ENCODE results near the gene SEPTIN5. TPM values are rescaled to one million over a fixed set of nuclear protein-coding genes. Genes with fewer than 3 reads are reported as not detected.

SEPTIN5 gene
- total and polyA plus RNA-seq, 9 of the 15 experiments (the other 6 are each of a cell fraction or from before 2014, with no cell fraction given): 0.03 to 195 (median 119) TPM

DNA sequence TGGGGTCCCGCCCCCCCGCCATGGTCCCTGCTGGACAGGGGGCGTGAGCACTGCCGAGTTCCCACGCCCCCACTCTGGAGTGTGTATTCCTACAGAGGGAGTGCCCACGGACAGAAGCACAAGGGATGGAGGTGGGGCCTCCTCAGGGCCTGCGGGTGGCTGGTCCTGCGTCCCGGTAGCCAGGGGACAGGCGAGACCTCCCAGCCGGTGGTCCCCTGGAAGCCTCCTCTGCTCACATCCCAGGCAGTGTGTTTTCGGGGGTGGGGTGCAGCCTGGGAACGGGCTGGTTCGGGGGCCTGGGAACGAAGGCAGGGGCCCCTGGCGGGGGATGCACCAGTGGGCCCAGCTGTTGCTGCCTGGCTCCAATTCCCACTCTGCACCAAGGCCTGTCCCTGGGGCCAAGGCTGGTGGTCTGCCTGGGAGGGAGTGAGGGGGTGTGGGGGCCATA is 25.2 kb downstream of the SEPTIN5 start:
- no peak overlapping the region for H2AFZ ChIP-seq (ENCODE audit: low read depth, low read length)
- no peaks in the 10 kb centered on the region for H3K36me3 ChIP-seq (ENCODE audit: control insufficient read depth, insufficient read depth, low read length)
- peaks cover 0 to 75% of the 10 kb centered on the region in 2 experiments; a peak in 2 of 5 replicates for H3K4me1 ChIP-seq (replicated peaks in 1 of 2; ENCODE audit: control insufficient read depth in 2 of 2, insufficient read depth in 2 of 2, low read length in 2 of 2)
- no TSS peak for BruUV-seq (replicated peaks)
- H3K4me3 ChIP-seq: no peak overlapping the region
- peak in 1 of 4 experiments; percentile 60 for DNase-seq (ENCODE audit: extremely low read depth in 1 of 4, low spot score in 3 of 4)
- 11% methylated on average over 16 of the region's 16 CpGs for WGBS (ENCODE audit: insufficient coverage, low coverage, missing lambda C conversion rate)
- no peak for FAIRE-seq
- ChIA-PET POLR2A (interaction anchor here (0.6 to 3.8 kb wide), 5 partner anchors 8 to 161 kb away, joined by 3 to 30 read pairs (median 3); no protein-coding TSS in a partner anchor), CTCF (ENCODE audit: low intra/inter-chr PET ratio) (interaction anchor here (0.7 kb wide), 1 partner anchor 175 kb away, joined by 4 read pairs; no protein-coding TSS in a partner anchor)
- no peak overlapping the region for H3K27ac ChIP-seq (ENCODE audit: extremely low read depth, low read depth, low read length)
- H3K9me3 ChIP-seq (replicated peaks; ENCODE audit: control insufficient read depth, insufficient read depth, low read depth, low read length): no peaks in the 10 kb centered on the region
- in situ Hi-C loops (cut with MboI) (no loop called here), intact Hi-C loops (cut with micrococcal nuclease) (no loop called here)
- H4K20me1 ChIP-seq (replicated peaks; ENCODE audit: control insufficient read depth, insufficient read depth, low read length): peaks cover 32% of the 10 kb centered on the region
- H3K79me2 ChIP-seq (ENCODE audit: control insufficient read depth, insufficient read depth, low read length): no peaks in the 10 kb centered on the region
- peak overlapping the region in 1 of 2 experiments; percentile 21; a peak in 2 of 4 replicates for H3K9ac ChIP-seq (ENCODE audit: insufficient read depth in 1 of 2, low read depth in 2 of 2, low read length in 2 of 2)
- no peak for ATAC-seq
- no peaks in the 10 kb centered on the region for H3K9me1 ChIP-seq (ENCODE audit: control insufficient read depth, insufficient read depth, low read length)
- H3K4me2 ChIP-seq (ENCODE audit: insufficient read depth, low read length): no peak overlapping the region
- peaks cover 0 to 66% of the 10 kb centered on the region in 2 experiments; a peak in 3 of 5 replicates for H3K27me3 ChIP-seq (ENCODE audit: control insufficient read depth in 2 of 2, insufficient read depth in 2 of 2, low read length in 2 of 2)
- no peak for TF ChIP-seq ETS2 (tag; IDR thresholded peaks at IDR 0.05; ENCODE audit: borderline replicate concordance, poor library complexity, severe bottlenecking)
- TF ChIP-seq RBFOX2 (IDR thresholded peaks at IDR 0.05; ENCODE audit: low read depth, low read length): peak; percentile 2; the same call in 1 of the 2 replicates
- no peak for TF ChIP-seq ZC3H11A (IDR thresholded peaks at IDR 0.05; ENCODE audit: low read depth, low read length)
- TF ChIP-seq KLF10 (CRISPR knock-in tag; IDR thresholded peaks at IDR 0.05): no peak
- no peak for TF ChIP-seq ZNF695 (CRISPR knock-in tag; IDR thresholded peaks at IDR 0.05)
- no peak for TF ChIP-seq KLF1 (tag; IDR thresholded peaks at IDR 0.05)
- TF ChIP-seq SAFB (IDR thresholded peaks at IDR 0.05; ENCODE audit: borderline replicate concordance, low read depth, low read length): 0 out of 2 replicates have a peak, but pooled peaks have one; percentile 67
- TF ChIP-seq MCM2 (IDR thresholded peaks at IDR 0.05; ENCODE audit: low read depth): no peak
- TF ChIP-seq EGR1 (conservative IDR thresholded peaks at IDR 0.05): peak; percentile 62
- no peak for TF ChIP-seq MEIS2 (IDR thresholded peaks at IDR 0.05; ENCODE audit: partially characterized antibody)
- TF ChIP-seq, protein P1, sequence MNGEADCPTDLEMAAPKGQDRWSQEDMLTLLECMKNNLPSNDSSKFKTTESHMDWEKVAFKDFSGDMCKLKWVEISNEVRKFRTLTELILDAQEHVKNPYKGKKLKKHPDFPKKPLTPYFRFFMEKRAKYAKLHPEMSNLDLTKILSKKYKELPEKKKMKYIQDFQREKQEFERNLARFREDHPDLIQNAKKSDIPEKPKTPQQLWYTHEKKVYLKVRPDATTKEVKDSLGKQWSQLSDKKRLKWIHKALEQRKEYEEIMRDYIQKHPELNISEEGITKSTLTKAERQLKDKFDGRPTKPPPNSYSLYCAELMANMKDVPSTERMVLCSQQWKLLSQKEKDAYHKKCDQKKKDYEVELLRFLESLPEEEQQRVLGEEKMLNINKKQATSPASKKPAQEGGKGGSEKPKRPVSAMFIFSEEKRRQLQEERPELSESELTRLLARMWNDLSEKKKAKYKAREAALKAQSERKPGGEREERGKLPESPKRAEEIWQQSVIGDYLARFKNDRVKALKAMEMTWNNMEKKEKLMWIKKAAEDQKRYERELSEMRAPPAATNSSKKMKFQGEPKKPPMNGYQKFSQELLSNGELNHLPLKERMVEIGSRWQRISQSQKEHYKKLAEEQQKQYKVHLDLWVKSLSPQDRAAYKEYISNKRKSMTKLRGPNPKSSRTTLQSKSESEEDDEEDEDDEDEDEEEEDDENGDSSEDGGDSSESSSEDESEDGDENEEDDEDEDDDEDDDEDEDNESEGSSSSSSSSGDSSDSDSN (IDR thresholded peaks at IDR 0.05; ENCODE audit: borderline replicate concordance in 1 of 2, low read depth in 2 of 2, low read length in 2 of 2): no peak
- TF ChIP-seq, protein P2, sequence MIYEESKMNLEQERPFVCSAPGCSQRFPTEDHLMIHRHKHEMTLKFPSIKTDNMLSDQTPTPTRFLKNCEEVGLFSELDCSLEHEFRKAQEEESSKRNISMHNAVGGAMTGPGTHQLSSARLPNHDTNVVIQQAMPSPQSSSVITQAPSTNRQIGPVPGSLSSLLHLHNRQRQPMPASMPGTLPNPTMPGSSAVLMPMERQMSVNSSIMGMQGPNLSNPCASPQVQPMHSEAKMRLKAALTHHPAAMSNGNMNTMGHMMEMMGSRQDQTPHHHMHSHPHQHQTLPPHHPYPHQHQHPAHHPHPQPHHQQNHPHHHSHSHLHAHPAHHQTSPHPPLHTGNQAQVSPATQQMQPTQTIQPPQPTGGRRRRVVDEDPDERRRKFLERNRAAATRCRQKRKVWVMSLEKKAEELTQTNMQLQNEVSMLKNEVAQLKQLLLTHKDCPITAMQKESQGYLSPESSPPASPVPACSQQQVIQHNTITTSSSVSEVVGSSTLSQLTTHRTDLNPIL (CRISPR knock-in tag; IDR thresholded peaks at IDR 0.05): no peak
- no peak for TF ChIP-seq MECOM (CRISPR knock-in tag; IDR thresholded peaks at IDR 0.05)
- no peak for TF ChIP-seq HNRNPLL (IDR thresholded peaks at IDR 0.05; ENCODE audit: low read depth, low read length, poor library complexity, severe bottlenecking)
- no peak for TF ChIP-seq ILK (tag; IDR thresholded peaks at IDR 0.05; ENCODE audit: borderline replicate concordance, low read depth)
- no peak for TF ChIP-seq GABPA (tag; conservative IDR thresholded peaks at IDR 0.05; ENCODE audit: low read depth)
- TF ChIP-seq KDM4B (IDR thresholded peaks at IDR 0.05; ENCODE audit: borderline replicate concordance in 2 of 2, low read depth in 1 of 2): no peak
- no peak for TF ChIP-seq KLF6 (CRISPR knock-in tag; IDR thresholded peaks at IDR 0.05; ENCODE audit: borderline replicate concordance)
